ENCODE data around the gene RAB15. TPM values are rescaled to one million over a fixed set of nuclear protein-coding genes. Genes with fewer than 3 reads are reported as not detected.
"Not testable (repeated sequence)": the region's sequence is repeated elsewhere in the genome, so short reads cannot be mapped to it uniquely, and the experiment has no call there.

Gene RAB15
- total and polyA plus RNA-seq, 3 donors from 2014 or later, result 1.9 to 4.0 (median 3.2) TPM

GRCh38 chr14:64915029-64915424 is 57.1 kb downstream of the RAB15 start:
- H3K4me1 ChIP-seq, result peaks cover 19% of the 10 kb centered on the region
- TF ChIP-seq POLR2A (IDR thresholded peaks at IDR 0.05), result no peak
- no peak for TF ChIP-seq CTCF (IDR thresholded peaks at IDR 0.05)
- H3K4me3 ChIP-seq, result peak overlapping the region; percentile 97 to 98
- 11 to 12% methylated on average over 4 of the region's 4 CpGs for WGBS, 2 donors
- H3K27me3 ChIP-seq, result no peaks in the 10 kb centered on the region
- H3K27ac ChIP-seq, result peak overlapping the region; percentile 93 to 97
- no peaks in the 10 kb centered on the region for H3K36me3 ChIP-seq (ENCODE audit: low read depth, missing control alignments)
- no peak for DNase-seq
- intact Hi-C loops (cut with DNase I; ENCODE audit: low total_unique reads), result no loop called here
- no peaks in the 10 kb centered on the region for H3K9me3 ChIP-seq

- Histone ChIP-seq H3K4me1 (peaks cover 19% of the 10 kb centered on the region), H3K27ac (peak within 1 kb of the TSS; percentile 93 to 97), H3K4me3 (peak within 1 kb of the TSS; percentile 97 to 98), H3K27me3 (no peaks in the 10 kb centered on the region), H3K36me3 (ENCODE audit: low read depth, missing control alignments) (no peaks in the 10 kb centered on the region), H3K9me3 (no peaks in the 10 kb centered on the region)
- intact Hi-C loops (cut with DNase I; ENCODE audit: low total_unique reads), result no loop called here
- 0 to 2% methylated on average over 45 to 48 of the region's 49 CpGs for WGBS, 2 donors
- TF ChIP-seq CTCF (IDR thresholded peaks at IDR 0.05) (no peak), POLR2A (IDR thresholded peaks at IDR 0.05) (no peak)
- peak; percentile 99 for DNase-seq
Measured at GRCh38 chr14:64914237-64915028, 57.7 kb downstream of the RAB15 start, which contains the start of gene CHURC1. Gene CHURC1 (plus strand): TSS chr14:64914455. CDS start chr14:64914496, 41 bp downstream.

DNA sequence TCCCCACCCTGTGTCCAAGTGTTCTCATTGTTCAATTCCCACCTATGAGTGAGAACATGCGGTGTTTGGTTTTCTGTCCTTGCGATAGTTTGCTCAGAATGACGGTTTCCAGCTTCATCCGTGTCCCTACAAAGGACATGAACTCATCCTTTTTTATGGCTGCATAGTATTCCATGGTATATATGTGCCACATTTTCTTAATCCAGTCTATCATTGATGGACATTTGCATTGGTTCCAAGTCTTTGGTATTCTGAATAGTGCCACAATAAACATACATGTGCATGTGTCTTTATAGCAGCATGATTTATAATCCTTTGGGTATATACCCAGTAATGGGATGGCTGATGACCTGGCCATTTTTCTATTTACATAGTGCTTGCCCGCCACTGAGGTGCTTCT is 58.7 kb downstream of the RAB15 start:
- H3K36me3 ChIP-seq (ENCODE audit: low read depth, missing control alignments); H3K27me3 ChIP-seq; H3K9me3 ChIP-seq; DNase-seq; intact Hi-C loops (cut with DNase I; ENCODE audit: low total_unique reads): not testable (repeated sequence)
- 60 to 65% methylated on average over 5 of the region's 5 CpGs for WGBS, 2 donors
- H3K4me3 ChIP-seq, result peak overlapping the region; percentile 97 to 98
- peaks cover 19% of the 10 kb centered on the region for H3K4me1 ChIP-seq
- H3K27ac ChIP-seq, result peak overlapping the region in 1 of 2 donors; percentile 93

DNA sequence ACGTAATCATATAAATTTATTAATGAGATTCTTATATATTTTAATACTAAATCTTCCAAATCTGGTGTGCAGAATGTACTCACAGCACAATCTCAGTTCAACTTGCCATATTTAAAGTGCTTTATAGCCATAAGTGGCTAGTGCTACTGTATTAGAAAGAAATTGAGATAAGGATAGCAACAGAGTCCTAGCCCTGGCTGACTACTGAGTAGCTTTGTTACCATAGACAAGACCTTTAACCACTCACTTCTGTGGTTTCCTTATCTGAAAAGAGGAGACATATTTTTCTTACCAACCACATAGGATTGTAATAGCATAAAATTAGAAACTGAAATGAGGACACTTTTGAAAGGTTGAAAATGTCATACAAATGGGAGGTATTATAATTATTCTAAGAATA is 59.9 kb downstream of the RAB15 start:
- Histone ChIP-seq H3K36me3 (ENCODE audit: low read depth, missing control alignments) (no peaks in the 10 kb centered on the region), H3K9me3 (no peaks in the 10 kb centered on the region), H3K4me1 (peaks cover 19% of the 10 kb centered on the region), H3K27me3 (no peaks in the 10 kb centered on the region), H3K4me3 (no peak overlapping the region), H3K27ac (no peak overlapping the region)
- 40 to 50% methylated on average over 1 of the region's 1 CpG for WGBS, 2 donors
- intact Hi-C loops (cut with DNase I; ENCODE audit: low total_unique reads), result no loop called here
- DNase-seq, result no peak
- TF ChIP-seq CTCF (IDR thresholded peaks at IDR 0.05) (no peak), POLR2A (IDR thresholded peaks at IDR 0.05) (no peak)

DNA sequence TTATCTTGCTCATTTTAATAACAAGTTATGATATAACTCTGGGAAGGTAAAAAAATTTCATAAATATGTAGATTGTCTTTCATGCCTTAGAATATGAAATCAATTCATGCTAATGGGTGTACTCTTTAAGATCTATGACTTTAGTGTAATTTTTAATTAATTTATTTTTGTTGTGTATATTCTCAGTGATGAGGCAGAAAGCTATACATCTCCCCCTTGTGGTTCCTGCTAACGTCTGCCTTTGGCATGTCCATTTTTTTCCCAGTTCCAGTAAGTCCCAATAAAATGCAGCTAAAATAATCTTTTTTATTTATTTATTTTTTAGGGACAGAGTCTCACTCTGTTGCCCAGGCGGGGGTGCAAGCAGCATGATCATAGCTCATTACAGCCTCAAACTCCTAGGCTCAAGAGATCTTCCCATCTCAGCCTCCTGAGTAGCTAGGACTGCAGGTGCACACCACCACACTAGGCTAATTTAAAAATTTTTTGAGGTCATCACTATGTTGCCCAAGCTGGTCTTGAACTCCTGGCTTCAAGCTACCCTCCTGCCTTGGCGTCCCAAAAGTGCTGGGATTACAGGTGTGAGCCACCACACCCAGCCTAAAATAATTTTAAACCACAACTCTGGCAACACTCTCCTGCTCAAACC is 61.2 kb downstream of the RAB15 start:
- no peak for DNase-seq
- TF ChIP-seq POLR2A (IDR thresholded peaks at IDR 0.05), result no peak
- peak in 2 of 3 experiments; percentile 10 to 48 for TF ChIP-seq CTCF (IDR thresholded peaks at IDR 0.05)
- Histone ChIP-seq H3K4me1 (peaks cover 19% of the 10 kb centered on the region), H3K9me3 (no peaks in the 10 kb centered on the region), H3K4me3 (no peak overlapping the region), H3K27me3 (no peaks in the 10 kb centered on the region), H3K27ac (no peak overlapping the region), H3K36me3 (ENCODE audit: low read depth, missing control alignments) (no peaks in the 10 kb centered on the region)
- 38 to 51% methylated on average over 3 of the region's 3 CpGs for WGBS, 2 donors
- intact Hi-C loops (cut with DNase I; ENCODE audit: low total_unique reads), result no loop called here
